ENCODE data around the gene VMO1.

The VMO1 gene

GRCh38 chr17:4780325-4780955, 5.7 kb downstream of the VMO1 start:
- TF ChIP-seq CTCF (IDR thresholded peaks at IDR 0.05; ENCODE audit: borderline replicate concordance, control extremely low read depth, extremely low read depth, insufficient read depth, missing control alignments) = no peak
- no peak for DNase-seq (ENCODE audit: low spot score)
- in situ Hi-C loops (cut with MboI; ENCODE audit: low sequenced_read_pairs, unreplicated experiment) = loop anchor here (10.0 kb wide), 1 partner anchor 104 kb away; no protein-coding TSS in a partner anchor

GRCh38 chr17:4777969-4778760, 8.0 kb downstream of the VMO1 start:
- no peak for DNase-seq (ENCODE audit: low spot score)
- in situ Hi-C loops (cut with MboI; ENCODE audit: low sequenced_read_pairs, unreplicated experiment) = no loop called here
- no peak for TF ChIP-seq CTCF (IDR thresholded peaks at IDR 0.05; ENCODE audit: borderline replicate concordance, control extremely low read depth, extremely low read depth, insufficient read depth, missing control alignments)

GRCh38 chr17:4772235-4772613, 13.9 kb downstream of the VMO1 start:
- no peak for DNase-seq (ENCODE audit: low spot score)
- in situ Hi-C loops (cut with MboI; ENCODE audit: low sequenced_read_pairs, unreplicated experiment) = no loop called here
- no peak for TF ChIP-seq CTCF (IDR thresholded peaks at IDR 0.05; ENCODE audit: borderline replicate concordance, control extremely low read depth, extremely low read depth, insufficient read depth, missing control alignments)

- no peak for TF ChIP-seq CTCF (IDR thresholded peaks at IDR 0.05; ENCODE audit: borderline replicate concordance, control extremely low read depth, extremely low read depth, insufficient read depth, missing control alignments)
- no peak for DNase-seq (ENCODE audit: low spot score)
- in situ Hi-C loops (cut with MboI; ENCODE audit: low sequenced_read_pairs, unreplicated experiment) = no loop called here
These were observed 14.5 kb downstream of the VMO1 start, which contains the start of gene TM4SF5 for GRCh38 chr17:4771519-4772234. TM4SF5 (plus strand) TSS chr17:4771886; CDS start chr17:4771923, 37 bp downstream.

GRCh38 chr17:4769628-4770027, 16.5 kb downstream of the VMO1 start:
- DNase-seq (ENCODE audit: low spot score) = no peak
- no peak for TF ChIP-seq CTCF (IDR thresholded peaks at IDR 0.05; ENCODE audit: borderline replicate concordance, control extremely low read depth, extremely low read depth, insufficient read depth, missing control alignments)
- in situ Hi-C loops (cut with MboI; ENCODE audit: low sequenced_read_pairs, unreplicated experiment) = no loop called here

GRCh38 chr17:4768298-4768697, 17.9 kb downstream of the VMO1 start:
- TF ChIP-seq CTCF (IDR thresholded peaks at IDR 0.05; ENCODE audit: borderline replicate concordance, control extremely low read depth, extremely low read depth, insufficient read depth, missing control alignments) = no peak
- in situ Hi-C loops (cut with MboI; ENCODE audit: low sequenced_read_pairs, unreplicated experiment) = no loop called here
- no peak for DNase-seq (ENCODE audit: low spot score)
